Trophoblast cell (in vitro differentiated cells and primary cell): ENCODE data around the gene ZNF692.
A peak's percentile ranks its signal among the peaks of the same experiment; 100 is the strongest.
"Not testable (repeated sequence)": the region's sequence is repeated elsewhere in the genome, so short reads cannot be mapped to it uniquely, and the experiment has no call there.

ENCODE experiments used
- DNase-seq, 2 donors: peaks; one replicate each; pipeline ENCODE4 v3.0.0-alpha.2; 2016
- H2AFZ ChIP-seq: 2 replicates; pipeline ENCODE4 v1.6.1; 2013; ENCODE audit warnings: low read length, moderate library complexity, mild to moderate bottlenecking; ENCODE audit not compliant: insufficient read depth, poor library complexity
- H2AK5ac ChIP-seq: 2 replicates; pipeline ENCODE4 v1.6.1; 2013; ENCODE audit warnings: mild to moderate bottlenecking, low read length
- H2BK120ac ChIP-seq: 2 replicates; pipeline ENCODE4 v1.6.1; 2013; ENCODE audit warnings: low read length, mild to moderate bottlenecking, moderate library complexity; ENCODE audit not compliant: insufficient read depth, poor library complexity
- H2BK12ac ChIP-seq: 2 replicates; pipeline ENCODE4 v1.6.1; 2013; ENCODE audit warnings: mild to moderate bottlenecking, low read length, moderate library complexity
- H2BK5ac ChIP-seq: 2 replicates; pipeline ENCODE4 v1.6.1; 2013; ENCODE audit warnings: low read length, low read depth, moderate library complexity, mild to moderate bottlenecking; ENCODE audit not compliant: poor library complexity
- H3K14ac ChIP-seq: 2 replicates; pipeline ENCODE4 v1.6.1; 2013; ENCODE audit warnings: mild to moderate bottlenecking, low read length
- H3K18ac ChIP-seq: 2 replicates; pipeline ENCODE4 v1.6.1; 2013; ENCODE audit warnings: mild to moderate bottlenecking, low read length
- H3K23ac ChIP-seq: 2 replicates; pipeline ENCODE4 v1.6.1; 2013; ENCODE audit warnings: low read length
- H3K27ac ChIP-seq: 2 replicates; pipeline ENCODE4 v1.5.1; 2013; ENCODE audit warnings: low read depth, mild to moderate bottlenecking, inconsistent platforms, low read length, moderate library complexity
- H3K27me3 ChIP-seq: 2 replicates; pipeline ENCODE4 v1.6.1; 2013; ENCODE audit warnings: inconsistent platforms, mild to moderate bottlenecking, low read length, moderate library complexity; ENCODE audit not compliant: insufficient read depth
- H3K36me3 ChIP-seq, 2 experiments: 1 replicate in 1 of 2; 2 replicates in 1 of 2; pipeline ENCODE4 v1.6.1; 2013; ENCODE audit warnings: low read length in 2 of 2, mild to moderate bottlenecking in 2 of 2, moderate library complexity in 1 of 2; ENCODE audit not compliant: insufficient read depth in 2 of 2, control insufficient read depth in 1 of 2
- H3K4ac ChIP-seq: 2 replicates; pipeline ENCODE4 v1.6.1; 2013; ENCODE audit warnings: low read depth, mild to moderate bottlenecking, low read length, moderate library complexity
- H3K4me1 ChIP-seq, 2 experiments: 1 replicate in 1 of 2; 2 replicates in 1 of 2; pipeline ENCODE4 v1.6.1; 2013; ENCODE audit warnings: low read length in 2 of 2, mild to moderate bottlenecking in 2 of 2, moderate library complexity in 1 of 2; ENCODE audit not compliant: insufficient read depth in 2 of 2, control insufficient read depth in 1 of 2
- H3K4me2 ChIP-seq: 2 replicates; pipeline ENCODE4 v1.6.1; 2013; ENCODE audit warnings: inconsistent platforms, mild to moderate bottlenecking, low read length, moderate library complexity
- H3K4me3 ChIP-seq: 2 replicates; pipeline ENCODE4 v1.5.1; 2013; ENCODE audit warnings: mild to moderate bottlenecking, low read depth, low read length, inconsistent platforms
- H3K79me1 ChIP-seq: one replicate; pipeline ENCODE4 v1.6.1; 2013; ENCODE audit warnings: low read length
- H3K79me2 ChIP-seq: 2 replicates; pipeline ENCODE4 v1.6.1; 2013; ENCODE audit warnings: low read length, mild to moderate bottlenecking; ENCODE audit not compliant: control insufficient read depth, insufficient read depth, poor library complexity
- H3K9ac ChIP-seq: 2 replicates; pipeline ENCODE4 v1.6.1; 2013; ENCODE audit warnings: mild to moderate bottlenecking, low read length
- H3K9me3 ChIP-seq: 2 replicates; pipeline ENCODE4 v1.6.1; 2013; ENCODE audit warnings: low read depth, mild to moderate bottlenecking, control low read depth, inconsistent platforms, low read length; ENCODE audit not compliant: insufficient read depth
- H4K12ac ChIP-seq: 2 replicates; pipeline ENCODE4 v1.6.1; 2013; ENCODE audit warnings: low read depth, mild to moderate bottlenecking, low read length, moderate library complexity
- H4K8ac ChIP-seq: 2 replicates; pipeline ENCODE4 v1.6.1; 2013; ENCODE audit warnings: low read depth, mild to moderate bottlenecking, low read length, moderate library complexity
- H4K91ac ChIP-seq: one replicate; pipeline ENCODE4 v1.6.1; 2013; ENCODE audit warnings: low read depth, mild to moderate bottlenecking, low read length, moderate library complexity
- WGBS: extraction: QIAGEN DNeasy Blood & Tissue Kit; methylation state at CpG from one replicate; pipeline ENCODE4 v1.1.7; 2013; ENCODE audit warnings: missing lambda C conversion rate; ENCODE audit not compliant: insufficient read length, insufficient coverage; ENCODE audit errors: extremely low coverage; 5-methylcytosine and 5-hydroxymethylcytosine counted together

The ZNF692 gene

GRCh38 chr1:248884632-248885295 is 25.9 kb upstream of the ZNF692 start:
- H2BK120ac ChIP-seq = no peak overlapping the region
- H2AK5ac ChIP-seq = no peak overlapping the region

GRCh38 chr1:248882427-248882826 is 23.5 kb upstream of the ZNF692 start:
- H4K8ac ChIP-seq, H3K4me2 ChIP-seq, H3K4me1 ChIP-seq, H2BK5ac ChIP-seq, H3K27me3 ChIP-seq, H3K79me1 ChIP-seq, H4K12ac ChIP-seq, H3K14ac ChIP-seq, H4K91ac ChIP-seq, H2BK12ac ChIP-seq, H3K23ac ChIP-seq, H2AK5ac ChIP-seq, H3K9me3 ChIP-seq, H3K4ac ChIP-seq, H2AFZ ChIP-seq, H3K79me2 ChIP-seq, H3K27ac ChIP-seq, H3K18ac ChIP-seq, H3K36me3 ChIP-seq, H2BK120ac ChIP-seq, H3K4me3 ChIP-seq, H3K9ac ChIP-seq, DNase-seq: not testable (repeated sequence)
- WGBS = no CpG with 5 or more reads among the region's 7 CpGs

More at GRCh38 chr1:248884632-248885295, 25.9 kb upstream of the ZNF692 start:
- H3K9me3 ChIP-seq = no peaks in the 10 kb centered on the region
- H4K8ac ChIP-seq = no peak overlapping the region
- H3K79me2 ChIP-seq = no peaks in the 10 kb centered on the region
- H3K23ac ChIP-seq = no peak overlapping the region
- H3K4me1 ChIP-seq = no peaks in the 10 kb centered on the region
- H3K4me3 ChIP-seq = no peak overlapping the region
- no peak overlapping the region for H3K9ac ChIP-seq
- no peak overlapping the region for H2BK5ac ChIP-seq
- H3K27ac ChIP-seq = no peak overlapping the region
- no peaks in the 10 kb centered on the region for H3K36me3 ChIP-seq
- H4K91ac ChIP-seq = no peak overlapping the region
- H3K4me2 ChIP-seq = no peak overlapping the region
- H3K14ac ChIP-seq = no peak overlapping the region
- H3K27me3 ChIP-seq = no peaks in the 10 kb centered on the region
- WGBS = no CpG with 5 or more reads among the region's 1 CpG
- H2BK12ac ChIP-seq = no peak overlapping the region
- no peak overlapping the region for H3K4ac ChIP-seq
- H2AFZ ChIP-seq = no peak overlapping the region
- DNase-seq = no peak
- no peaks in the 10 kb centered on the region for H3K79me1 ChIP-seq
- no peak overlapping the region for H3K18ac ChIP-seq
- no peak overlapping the region for H4K12ac ChIP-seq

- Histone ChIP-seq H3K4me2 (no peak overlapping the region), H4K12ac (no peak overlapping the region), H3K79me2 (no peaks in the 10 kb centered on the region), H3K27me3 (no peaks in the 10 kb centered on the region), H2AK5ac (no peak overlapping the region), H2BK5ac (no peak overlapping the region), H3K18ac (no peak overlapping the region), H3K4me3 (no peak overlapping the region), H3K27ac (no peak overlapping the region), H3K79me1 (no peaks in the 10 kb centered on the region), H2AFZ (no peak overlapping the region), H4K8ac (no peak overlapping the region), H2BK12ac (no peak overlapping the region), H3K9ac (no peak overlapping the region), H2BK120ac (no peak overlapping the region), H3K4me1 (no peaks in the 10 kb centered on the region), H3K4ac (no peak overlapping the region), H4K91ac (no peak overlapping the region), H3K9me3 (no peaks in the 10 kb centered on the region), H3K14ac (no peak overlapping the region), H3K36me3 (no peaks in the 10 kb centered on the region), H3K23ac (no peak overlapping the region)
- WGBS = no CpG with 5 or more reads among the region's 1 CpG
- no peak for DNase-seq
Observed at GRCh38 chr1:248881261-248881660, 22.4 kb upstream of the ZNF692 start.

- no peak overlapping the region for H3K4ac ChIP-seq
- H4K91ac ChIP-seq = no peak overlapping the region
- H2BK5ac ChIP-seq = no peak overlapping the region
- peak overlapping the region; percentile 70 for H3K4me3 ChIP-seq
- H3K4me2 ChIP-seq = peak overlapping the region; percentile 73
- DNase-seq = peak; percentile 90 to 97
- no peak overlapping the region for H4K12ac ChIP-seq
- H2AFZ ChIP-seq = no peak overlapping the region
- no peak overlapping the region for H3K18ac ChIP-seq
- no CpG with 5 or more reads among the region's 23 CpGs for WGBS
- no peak overlapping the region for H3K23ac ChIP-seq
- no peaks in the 10 kb centered on the region for H3K27me3 ChIP-seq
- H2AK5ac ChIP-seq = no peak overlapping the region
- no peaks in the 10 kb centered on the region for H3K9me3 ChIP-seq
- peak overlapping the region; percentile 28 for H3K9ac ChIP-seq
- H4K8ac ChIP-seq = no peak overlapping the region
- H3K79me2 ChIP-seq = no peaks in the 10 kb centered on the region
- H2BK12ac ChIP-seq = no peak overlapping the region
- H3K27ac ChIP-seq = peak overlapping the region; percentile 27
- H3K79me1 ChIP-seq = peaks cover 4% of the 10 kb centered on the region
- no peak overlapping the region for H3K14ac ChIP-seq
- H2BK120ac ChIP-seq = no peak overlapping the region
- H3K36me3 ChIP-seq = no peaks in the 10 kb centered on the region
- peaks cover 0 to 3% of the 10 kb centered on the region in 2 experiments for H3K4me1 ChIP-seq
Observed at GRCh38 chr1:248873993-248874533, 15.2 kb upstream of the ZNF692 start.
